C4-2B (cell line): ENCODE data around the gene ITGA3.

Source experiments
- CTCF ChIP-seq: fragments of 450-650 bp; conservative IDR thresholded peaks from 2 replicates; pipeline ENCODE4 v1.5.1; 2017; ENCODE audit warnings: mild to moderate bottlenecking
- ZFX ChIP-seq: fragments of 450-650 bp; IDR thresholded peaks from 2 replicates; pipeline ENCODE4 v1.6.1; 2017

GRCh38 chr17:50096092-50096491, 40.2 kb downstream of the ITGA3 start:
- no peak for TF ChIP-seq CTCF
- no peak for TF ChIP-seq ZFX
